Heart left ventricle (tissue), 16 donors: ENCODE data around the gene EVA1C. TPM values are rescaled to one million over a fixed set of nuclear protein-coding genes. Genes with fewer than 3 reads are reported as not detected.
A peak's percentile ranks its signal among the peaks of the same experiment; 100 is the strongest.

Experiments used
- ATAC-seq, 4 donors: fragments of 200-7000 bp; cut with Tn5 transposase; one replicate each; pipeline ENCODE4 v1.9.1; 2020 to 2022; ENCODE audit warnings: moderate library complexity in 4 of 4, mild to moderate bottlenecking in 3 of 4, moderate number of reproducible peaks in 1 of 4
- DNase-seq, 5 donors: peaks; one replicate each; pipeline ENCODE4 v3.0.0-alpha.2; 2020
- H3K27ac ChIP-seq, 12 donors: fragments of 200-600 bp; sonication (generic) in 4 of 12; one replicate each; pipeline versions ENCODE4 v1.5.0 to v1.8.0; 2016 to 2022; ENCODE audit warnings: mild to moderate bottlenecking in 2 of 12
- H3K27me3 ChIP-seq, 9 donors: fragments of 200-600 bp; sonication (generic) in 2 of 9; one replicate each; pipeline versions ENCODE4 v1.5.1 to v1.8.0; 2016 to 2022; ENCODE audit warnings: mild to moderate bottlenecking in 3 of 9
- H3K36me3 ChIP-seq, 9 donors: fragments of 200-600 bp; sonication (generic) in 2 of 9; one replicate each; pipeline versions ENCODE4 v1.5.0 to v1.8.0; 2018 to 2022; ENCODE audit warnings: mild to moderate bottlenecking in 2 of 9
- H3K4me1 ChIP-seq, 12 donors: fragments of 200-600 bp; sonication (generic) in 4 of 12; one replicate each; pipeline versions ENCODE4 v1.5.0 to v1.8.0; 2016 to 2022; ENCODE audit warnings: mild to moderate bottlenecking in 3 of 12
- H3K4me3 ChIP-seq, 12 donors: fragments of 200-600 bp; sonication (generic) in 4 of 12; one replicate each; pipeline versions ENCODE4 v1.5.0 to v1.8.0; 2017 to 2022; ENCODE audit warnings: mild to moderate bottlenecking in 9 of 12, moderate library complexity in 4 of 12
- H3K9me3 ChIP-seq, 12 donors: fragments of 200-600 bp; sonication (generic) in 4 of 12; one replicate each; pipeline versions ENCODE4 v1.5.0 to v1.8.0; 2016 to 2022; ENCODE audit warnings: mild to moderate bottlenecking in 1 of 12
- POLR2A ChIP-seq, 2 donors: fragments of 450-650 bp; IDR thresholded peaks; one replicate each; pipeline ENCODE4 v1.6.1; 2017; ENCODE audit warnings: antibody characterized with exemption in 2 of 2, mild to moderate bottlenecking in 2 of 2, moderate library complexity in 2 of 2
- WGBS, 4 donors: extraction: QIAGEN DNeasy Blood & Tissue Kit in 2 of 4; methylation state at CpG; one replicate each; pipeline versions ENCODE4 v1.1.5 to v1.1.7; 2013 to 2018; 5-methylcytosine and 5-hydroxymethylcytosine counted together
- intact Hi-C, 10 donors: fragments of 100-400 bp; cut with DNase I; formaldehyde crosslinking; loops; one replicate each; pipeline versions ENCODE4 v1.11.1 to v1.14.2; 2022
- long read RNA-seq, 3 donors: library from polyadenylated mRNA; unstranded; transcript quantifications; one replicate each; pipeline ENCODE4 v2.0.0, GENCODE V29; 2020 to 2021
- polyA plus RNA-seq, 2 donors: library from polyadenylated mRNA; stranded (reverse); fragments of 200-250 nt; gene quantifications; one replicate each; pipeline ENCODE4 v1.2.3, GENCODE V29; 2013
- total RNA-seq, 9 donors: library from RNA; depleted of rRNA in 2 of 9; stranded (reverse); fragments of >200 nt in 2 of 9; fragmentation: NEBNext Ultra II Directional in 3 of 9; extraction: Animal tissue kit (Norgen Biotek cat#: 25700) in 3 of 9; gene quantifications; one replicate each; pipeline versions ENCODE4 v1.1.0 to v1.2.4, GENCODE V29; 2016 to 2023
- TF ChIP-seq, protein P1 (sequence below), 12 donors: fragments of 200-600 bp; sonication (generic) in 4 of 12; IDR thresholded peaks; one replicate each; pipeline versions ENCODE4 v1.5.0 to v1.8.0; 2018 to 2022; ENCODE audit warnings: antibody characterized with exemption in 12 of 12, mild to moderate bottlenecking in 5 of 12
- donor health status: ischemic (EF 13 %, LVEDD 7.1; RV severe dilation, severe dysfunction).
- donor health status: healthy with polysubstance abuse.
- donor health status: DM: no; HTN: yes; CAD: no.
- donor health status: DM: no; HTN: no; CAD: no.
- donor health status: ischemic (EF 25% LVEDD 6.9; RV normal size, moderate dysfunction).
- donor health status: ischemic (EF 25% LVEDD 5.7; RV mildly dilated, moderate dysfunction).
- donor health status: healthy.
- donor health status: DM: yes; HTN: yes; CAD: no.
- donor health status: ischemic (EF 35%, LVEDD 5.7; RV mildly dilated, moderate dysfunction).
- donor health status: nonischemic (EF 11% LVEDD 7.7; RV severe dilation, severe dysfunction).
- donor health status: DM: yes; HTN: yes; CAD: no.
- donor health status: PGD.
- donor health status: ischemic (EF 29% LVEDD 5.4; RV normal size, mild dysfunction).
- donor health status: nonischemic (EF 23%, LVEDD 6.1; RV moderate dilation, normal function).

Gene EVA1C, protein sequence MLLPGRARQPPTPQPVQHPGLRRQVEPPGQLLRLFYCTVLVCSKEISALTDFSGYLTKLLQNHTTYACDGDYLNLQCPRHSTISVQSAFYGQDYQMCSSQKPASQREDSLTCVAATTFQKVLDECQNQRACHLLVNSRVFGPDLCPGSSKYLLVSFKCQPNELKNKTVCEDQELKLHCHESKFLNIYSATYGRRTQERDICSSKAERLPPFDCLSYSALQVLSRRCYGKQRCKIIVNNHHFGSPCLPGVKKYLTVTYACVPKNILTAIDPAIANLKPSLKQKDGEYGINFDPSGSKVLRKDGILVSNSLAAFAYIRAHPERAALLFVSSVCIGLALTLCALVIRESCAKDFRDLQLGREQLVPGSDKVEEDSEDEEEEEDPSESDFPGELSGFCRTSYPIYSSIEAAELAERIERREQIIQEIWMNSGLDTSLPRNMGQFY
- 10 to 100 TPM; 10.1 to 44.4 (median 19.7) TPM for total RNA-seq
- polyA plus RNA-seq, result 10 to 100 TPM; 17.3 to 22.8 TPM
- long read RNA-seq, donor 1, transcript EVA1C-201 (8 exons, 1,998 nt), result major isoform, 5 of 19 reads
- long read RNA-seq, donor 1, partial matches to known transcripts, result 1 of 19 reads
- long read RNA-seq, donor 1, other reads (novel, unspliced or antisense), result 6 of 19 reads
- long read RNA-seq, donor 2, transcript EVA1C-202 (8 exons, 1,668 nt), result minor isoform, 5 of 83 reads
- long read RNA-seq, donor 2, transcript EVA1C-201 (8 exons, 1,998 nt), result major isoform, 33 of 83 reads
- long read RNA-seq, donor 2, partial matches to known transcripts, result 20 of 83 reads
- long read RNA-seq, donor 2, other reads (novel, unspliced or antisense), result 21 of 83 reads
- long read RNA-seq, donor 3, transcript EVA1C-201 (8 exons, 1,998 nt), result major isoform, 5 of 16 reads
- long read RNA-seq, donor 3, partial matches to known transcripts, result 2 of 16 reads
- long read RNA-seq, donor 3, other reads (novel, unspliced or antisense), result 9 of 16 reads

- no peaks in the 10 kb centered on the region for H3K9me3 ChIP-seq
- H3K27me3 ChIP-seq, result no peaks in the 10 kb centered on the region
- DNase-seq, result peak; percentile 75 to 86 (median 82)
- peak; percentile 29 to 78 (median 60) for ATAC-seq
- H3K4me3 ChIP-seq, result peak within 1 kb of the TSS; percentile 36 to 95 (median 76)
- peaks cover 12 to 64% (median 39%) of the 10 kb centered on the region in 12 donors for H3K4me1 ChIP-seq
- H3K27ac ChIP-seq, result peak within 1 kb of the TSS; percentile 94 to 100 (median 99)
- peaks cover 0 to 4% (median 0%) of the 10 kb centered on the region in 9 donors for H3K36me3 ChIP-seq
- TF ChIP-seq POLR2A (IDR thresholded peaks at IDR 0.05), result peak in 1 of 2 donors; percentile 33
- TF ChIP-seq, protein P1, sequence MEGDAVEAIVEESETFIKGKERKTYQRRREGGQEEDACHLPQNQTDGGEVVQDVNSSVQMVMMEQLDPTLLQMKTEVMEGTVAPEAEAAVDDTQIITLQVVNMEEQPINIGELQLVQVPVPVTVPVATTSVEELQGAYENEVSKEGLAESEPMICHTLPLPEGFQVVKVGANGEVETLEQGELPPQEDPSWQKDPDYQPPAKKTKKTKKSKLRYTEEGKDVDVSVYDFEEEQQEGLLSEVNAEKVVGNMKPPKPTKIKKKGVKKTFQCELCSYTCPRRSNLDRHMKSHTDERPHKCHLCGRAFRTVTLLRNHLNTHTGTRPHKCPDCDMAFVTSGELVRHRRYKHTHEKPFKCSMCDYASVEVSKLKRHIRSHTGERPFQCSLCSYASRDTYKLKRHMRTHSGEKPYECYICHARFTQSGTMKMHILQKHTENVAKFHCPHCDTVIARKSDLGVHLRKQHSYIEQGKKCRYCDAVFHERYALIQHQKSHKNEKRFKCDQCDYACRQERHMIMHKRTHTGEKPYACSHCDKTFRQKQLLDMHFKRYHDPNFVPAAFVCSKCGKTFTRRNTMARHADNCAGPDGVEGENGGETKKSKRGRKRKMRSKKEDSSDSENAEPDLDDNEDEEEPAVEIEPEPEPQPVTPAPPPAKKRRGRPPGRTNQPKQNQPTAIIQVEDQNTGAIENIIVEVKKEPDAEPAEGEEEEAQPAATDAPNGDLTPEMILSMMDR (IDR thresholded peaks at IDR 0.05), result peak in 8 of 12 donors; percentile 9 to 51 (median 28)
- WGBS, 4 donors, result 0% methylated on average over 13 to 104 of the region's 104 CpGs
- intact Hi-C loops, result loop anchor here (2.0 to 10.0 kb wide), 11 partner anchors 40 to 200 kb away; partner anchors contain the start of gene CFAP298 (in 1 of the 10)
These were observed at the start of gene EVA1C for GRCh38 chr21:32412162-32413014. Gene EVA1C, plus strand, starts transcription at chr21:32412706. Its CDS starts 148 bp downstream, at chr21:32412854.

DNA sequence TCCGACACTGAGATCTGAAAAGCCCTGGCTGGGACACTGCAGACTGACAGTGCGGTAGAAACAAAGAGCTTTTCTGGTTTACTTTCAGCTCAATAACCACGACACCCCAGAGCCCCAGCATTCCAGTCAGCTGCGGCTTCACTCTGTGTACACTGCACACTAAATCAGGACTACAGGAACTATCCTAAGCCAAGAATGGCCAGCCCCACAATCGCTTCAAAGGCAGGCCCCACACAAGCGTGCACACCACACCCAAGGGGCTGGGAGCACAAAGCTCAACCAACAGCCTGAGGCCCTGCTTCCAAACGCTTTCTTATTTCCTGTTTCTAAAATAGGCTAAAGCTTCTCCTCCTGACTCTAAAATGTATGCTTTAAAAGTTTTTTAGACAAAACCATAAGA lies 48.1 kb upstream of the EVA1C start:
- H3K27ac ChIP-seq, result peak overlapping the region; percentile 18 to 85 (median 73)
- DNase-seq, result peak in 4 of 5 donors; percentile 49 to 69 (median 61)
- TF ChIP-seq, protein P1 (IDR thresholded peaks at IDR 0.05), result no peak
- no peak for TF ChIP-seq POLR2A (IDR thresholded peaks at IDR 0.05)
- H3K4me3 ChIP-seq, result no peak overlapping the region
- H3K9me3 ChIP-seq, result no peaks in the 10 kb centered on the region
- H3K27me3 ChIP-seq, result no peaks in the 10 kb centered on the region
- peak; percentile 60 to 88 (median 74) for ATAC-seq
- intact Hi-C loops, result loop anchor here in 1 of 10 donors (1.0 kb wide), 1 partner anchor 36 kb away; no protein-coding TSS in a partner anchor
- H3K4me1 ChIP-seq, result peaks cover 0 to 27% (median 15%) of the 10 kb centered on the region in 12 donors
- WGBS, 4 donors, result 42 to 59% (median 50%) methylated on average over 7 of the region's 7 CpGs
- peaks cover 0 to 97% (median 85%) of the 10 kb centered on the region in 9 donors for H3K36me3 ChIP-seq

GRCh38 chr21:32364796-32365195 lies 47.7 kb upstream of the EVA1C start:
- peaks cover 0 to 27% (median 15%) of the 10 kb centered on the region in 12 donors for H3K4me1 ChIP-seq
- H3K4me3 ChIP-seq, result no peak overlapping the region
- DNase-seq (no peak), ATAC-seq (peak in 2 of 4 donors; percentile 12 to 28)
- H3K9me3 ChIP-seq, result no peaks in the 10 kb centered on the region
- 56 to 71% (median 58%) methylated on average over 4 of the region's 4 CpGs for WGBS, 4 donors
- intact Hi-C loops, result loop anchor here in 1 of 10 donors (1.0 kb wide), 1 partner anchor 36 kb away; no protein-coding TSS in a partner anchor
- peaks cover 0 to 97% (median 82%) of the 10 kb centered on the region in 9 donors for H3K36me3 ChIP-seq
- TF ChIP-seq, protein P1 (IDR thresholded peaks at IDR 0.05), result peak in 1 of 12 donors; percentile 3
- TF ChIP-seq POLR2A (IDR thresholded peaks at IDR 0.05), result no peak
- peak overlapping the region; percentile 9 to 85 (median 73) for H3K27ac ChIP-seq
- no peaks in the 10 kb centered on the region for H3K27me3 ChIP-seq
